Bone marrow (tissue), 2 donors: ENCODE data around the gene DCUN1D3.
"Not testable (repeated sequence)": the region's sequence is repeated elsewhere in the genome, so short reads cannot be mapped to it uniquely, and the experiment has no call there.

Source experiments
- DNase-seq, 2 donors: peaks; one replicate each; lab custom pipeline; 2025; lab: John Stamatoyannopoulos, UW

DCUN1D3 gene

DNA sequence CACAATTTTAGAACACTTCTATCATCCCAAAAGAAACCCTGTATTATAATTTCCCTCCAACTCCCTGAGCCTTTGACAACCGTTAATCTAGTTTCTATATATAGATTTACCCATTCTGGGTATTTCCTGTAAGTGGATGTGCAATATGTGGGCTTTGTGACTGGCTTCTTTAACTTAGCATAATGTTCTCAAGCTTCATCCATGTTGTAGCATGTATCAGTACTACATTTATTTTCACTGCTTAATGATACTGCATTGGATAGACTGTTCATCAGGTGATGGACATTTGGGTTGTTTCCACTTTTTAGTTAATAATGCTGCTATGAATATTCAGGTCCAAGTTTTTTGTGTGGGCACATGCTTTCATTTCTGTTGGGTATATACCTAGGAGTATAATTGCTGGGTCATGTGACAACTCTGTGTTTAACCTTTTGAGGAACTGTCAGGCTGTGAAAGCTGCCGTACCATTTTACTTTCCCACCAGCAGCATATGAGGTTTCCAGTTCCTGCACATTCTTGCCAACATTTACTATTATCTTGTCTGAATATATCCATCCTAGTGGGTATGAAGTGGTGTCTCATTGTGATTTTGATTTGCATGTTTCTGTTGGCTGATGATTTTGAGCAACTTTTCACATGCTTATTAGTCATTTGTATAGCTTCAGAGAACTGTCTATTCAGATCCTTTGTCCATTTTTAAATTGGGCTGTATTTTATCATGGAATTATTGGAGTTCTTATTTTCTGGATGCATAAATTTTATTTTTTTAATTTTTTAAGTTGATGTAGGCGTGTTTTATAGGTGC, 77.4 kb downstream of the DCUN1D3 start:
- DNase-seq = peak in 1 of 2 donors; percentile 27

GRCh38 chr16:20821682-20822081, 78.5 kb downstream of the DCUN1D3 start:
- no peak for DNase-seq

DNA sequence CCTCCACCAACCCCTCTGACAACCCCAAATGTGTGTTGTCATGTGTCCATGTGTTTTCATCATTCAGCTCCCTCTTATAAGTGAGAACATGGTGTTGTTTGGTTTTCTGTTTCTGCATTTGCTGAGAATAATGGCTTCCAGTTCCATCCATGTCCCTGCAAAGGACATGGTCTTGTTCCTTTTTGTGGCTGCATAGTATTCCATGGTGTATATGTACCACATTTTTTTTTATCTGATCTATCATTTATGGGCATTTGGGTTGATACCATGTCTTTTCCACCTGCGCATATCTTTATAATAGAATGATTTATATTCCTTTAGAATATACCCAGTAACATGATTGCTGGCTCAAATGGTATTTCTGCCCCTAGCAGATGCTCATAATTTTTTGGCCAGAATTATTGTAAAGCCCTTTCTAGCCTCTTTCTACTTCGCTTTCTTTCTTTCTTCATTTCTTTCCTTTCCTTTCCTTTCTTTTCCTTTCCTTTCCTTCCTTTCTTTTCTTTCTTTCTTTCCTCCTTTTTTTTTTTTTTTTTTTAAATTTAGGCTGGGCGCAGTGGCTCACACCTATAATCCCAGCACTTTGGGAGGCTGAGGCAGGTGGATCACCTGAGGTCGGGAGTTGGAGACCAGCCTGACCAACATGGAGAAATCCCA, 81.1 kb downstream of the DCUN1D3 start:
- DNase-seq = no peak

- peak in 1 of 2 donors; percentile 85 for DNase-seq
Observed at GRCh38 chr16:20814784-20815183, 85.4 kb downstream of the DCUN1D3 start.

DNA sequence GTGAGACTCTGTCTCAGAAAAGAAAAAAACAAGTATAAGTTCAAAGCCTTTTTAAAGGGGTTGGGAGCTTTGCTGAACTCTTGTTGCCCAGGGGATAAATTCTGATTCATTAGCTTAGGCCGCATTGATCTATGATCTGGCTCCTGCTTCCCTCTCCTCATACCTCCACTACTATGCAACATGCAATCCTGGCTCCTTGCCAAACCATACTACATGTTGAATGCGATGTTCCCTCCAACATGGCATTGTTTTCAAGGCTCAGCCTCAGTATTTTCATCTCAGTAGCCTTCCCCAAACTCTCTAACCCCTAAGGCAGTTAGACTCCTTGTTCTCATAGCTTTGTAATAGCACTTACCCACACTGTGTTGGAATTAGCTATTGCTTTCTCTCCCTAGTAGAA, 87.6 kb downstream of the DCUN1D3 start:
- no peak for DNase-seq

- DNase-seq = no peak
Observed at GRCh38 chr16:20811889-20812439, 88.2 kb downstream of the DCUN1D3 start.

DNA sequence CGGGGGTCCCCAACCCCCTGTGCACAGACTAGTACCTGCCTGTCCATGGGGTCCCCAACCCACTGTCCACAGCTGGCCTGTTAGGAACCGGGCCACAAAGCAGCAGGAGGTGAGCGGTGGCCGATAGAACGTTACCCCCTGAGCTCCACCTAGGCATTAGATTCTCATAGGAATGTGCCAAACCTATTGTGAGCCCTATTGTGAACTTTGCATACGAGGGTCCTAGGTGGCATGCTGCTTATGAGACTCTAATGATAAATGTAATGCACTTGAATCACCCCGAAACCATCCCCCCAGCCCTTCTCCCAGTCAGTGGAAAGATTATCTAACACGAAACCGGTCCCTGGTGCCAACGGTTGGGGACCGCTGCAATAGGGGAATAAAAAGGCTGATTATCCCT, 92.3 kb downstream of the DCUN1D3 start:
- no peak for DNase-seq

DNA sequence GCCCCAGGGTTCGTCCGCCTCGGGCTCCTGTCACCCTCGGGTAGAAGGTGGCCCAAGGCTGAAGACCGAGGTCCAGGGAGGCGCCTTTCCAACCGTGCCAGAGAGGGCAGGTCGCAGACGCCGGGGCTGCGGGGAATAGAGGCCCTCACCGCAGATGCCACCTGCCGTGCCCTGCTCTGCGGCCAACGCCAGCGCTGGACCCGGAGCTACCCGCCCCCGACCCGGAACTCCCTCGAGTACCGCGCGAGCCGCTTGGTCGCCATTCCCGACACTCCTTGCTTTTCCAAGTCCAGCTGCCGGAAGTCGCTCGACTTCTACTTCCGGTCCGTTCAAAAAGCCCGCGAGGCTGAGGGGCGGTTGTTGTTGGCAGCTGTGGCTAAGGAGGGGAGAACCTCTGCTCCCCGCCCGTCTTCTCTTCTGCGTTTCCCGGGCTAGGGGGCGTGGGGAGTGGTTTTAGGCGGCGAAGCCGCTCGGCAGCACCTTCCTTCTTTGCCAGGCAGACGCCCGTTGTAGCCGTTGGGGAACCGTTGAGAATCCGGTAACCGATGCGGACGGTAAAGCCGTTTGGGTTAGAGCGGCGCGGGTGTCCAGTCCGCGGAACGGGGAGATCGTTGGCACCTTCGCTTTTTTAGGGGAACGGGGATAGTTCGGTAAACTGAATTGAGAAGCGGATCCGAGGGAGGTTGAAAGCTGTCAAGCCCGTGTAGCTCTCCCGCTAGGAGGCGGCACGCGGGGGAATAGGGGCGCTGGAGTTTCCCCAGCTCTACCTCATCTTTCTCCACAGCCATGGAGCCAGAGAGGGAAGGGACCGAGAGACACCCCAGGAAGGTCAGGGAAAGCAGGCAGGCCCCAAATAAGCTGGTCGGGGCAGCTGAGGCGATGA, 93.7 kb downstream of the DCUN1D3 start, which contains the start of the genes ERI2 and REXO5:
TSS of gene ERI2 (minus strand) at position 305 of the 883 bp plus-strand sequence. CDS start at position 263, 42 bp downstream.
TSS of gene REXO5 (plus strand) at position 360 of the 883 bp plus-strand sequence. CDS start at position 787, 427 bp downstream.
- DNase-seq = peak; percentile 71 to 78

- DNase-seq = not testable (repeated sequence)
Observed at GRCh38 chr16:20805684-20806167, 94.4 kb downstream of the DCUN1D3 start.
